ENCODE data around the gene GMCL2. TPM values are rescaled to one million over a fixed set of nuclear protein-coding genes. Genes with fewer than 3 reads are reported as not detected.
A peak's percentile ranks its signal among the peaks of the same experiment; 100 is the strongest.

GMCL2 gene
- total RNA-seq, 2 experiments from 2014 or later, result not detected

DNA sequence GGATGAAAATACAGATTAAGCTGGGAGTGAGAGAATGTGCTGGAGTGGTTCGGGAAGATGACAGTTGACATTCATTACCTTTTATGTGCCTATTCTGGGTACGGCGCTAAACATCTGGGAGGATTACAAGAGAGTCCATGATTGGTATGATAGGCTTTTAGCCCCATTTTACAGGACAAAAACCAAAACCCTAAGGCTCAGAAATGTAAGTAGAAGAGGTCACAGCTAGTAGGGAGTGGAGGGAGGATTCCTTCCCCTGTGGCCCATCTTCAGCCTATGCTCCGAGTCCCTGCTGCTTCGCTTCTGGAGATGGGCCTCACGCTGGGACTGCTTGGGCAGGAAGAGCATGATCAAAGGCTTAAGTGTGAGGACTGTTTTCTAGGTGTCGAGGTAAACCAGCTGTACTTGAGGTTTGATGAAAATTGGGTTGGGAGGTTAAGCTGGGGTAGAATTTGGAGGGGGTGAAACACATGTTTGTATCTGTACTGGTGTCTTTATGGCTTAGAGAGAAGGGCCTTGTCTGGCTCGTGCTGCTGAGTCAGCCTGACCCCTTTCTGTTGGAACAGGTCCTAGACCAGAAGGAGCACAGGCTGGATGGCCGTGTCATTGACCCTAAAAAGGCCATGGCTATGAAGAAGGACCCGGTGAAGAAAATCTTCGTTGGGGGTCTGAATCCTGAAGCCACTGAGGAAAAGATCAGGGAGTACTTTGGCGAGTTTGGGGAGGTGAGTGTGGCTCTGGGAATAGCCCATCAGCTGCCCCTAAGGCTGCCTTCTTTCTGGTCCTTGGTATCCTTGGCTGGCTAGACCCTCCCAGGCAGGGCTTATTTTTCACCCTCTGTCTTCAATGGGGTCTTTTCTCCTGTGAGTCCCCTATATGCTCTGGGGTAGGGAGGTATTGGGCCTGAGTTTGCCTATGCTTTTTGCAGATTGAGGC, 19.3 kb upstream of the GMCL2 start:
- no peak overlapping the region for H2AFZ ChIP-seq (ENCODE audit: low read length)
- POLR2A ChIA-PET, result interaction anchor here (0.9 to 1.7 kb wide), 5 partner anchors 9 to 26 kb away, joined by 3 to 5 read pairs (median 4); no protein-coding TSS in a partner anchor
- intact Hi-C loops (cut with micrococcal nuclease; ENCODE audit: unreplicated experiment), result no loop called here
- TSS peak; percentile 49 for BruUV-seq (replicated peaks)
- H3K79me2 ChIP-seq (ENCODE audit: insufficient read depth, low read depth, low read length), result peaks cover 62% of the 10 kb centered on the region
- H3K4me3 ChIP-seq (ENCODE audit: low read depth, low read length, poor library complexity, severe bottlenecking), result peak overlapping the region; percentile 99
- no peaks in the 10 kb centered on the region for H3K9me3 ChIP-seq (ENCODE audit: low read length)
- peaks cover 70% of the 10 kb centered on the region for H3K36me3 ChIP-seq (ENCODE audit: insufficient read depth, low read length)
- H4K20me1 ChIP-seq (ENCODE audit: insufficient read depth, low read length), result peaks cover 55% of the 10 kb centered on the region
- peaks cover 20% of the 10 kb centered on the region for H3K4me1 ChIP-seq (ENCODE audit: insufficient read depth, low read length, poor library complexity, severe bottlenecking)
- H3K27ac ChIP-seq (ENCODE audit: low read depth, low read length, poor library complexity, severe bottlenecking), result peak overlapping the region; percentile 82
- CTCF ChIA-PET (ENCODE audit: unreplicated experiment), result no interaction called here
- DNase-seq (ENCODE audit: low spot score), result no peak
- peak overlapping the region; percentile 99 for H3K4me2 ChIP-seq (ENCODE audit: low read length)
- TF ChIP-seq, protein P1, sequence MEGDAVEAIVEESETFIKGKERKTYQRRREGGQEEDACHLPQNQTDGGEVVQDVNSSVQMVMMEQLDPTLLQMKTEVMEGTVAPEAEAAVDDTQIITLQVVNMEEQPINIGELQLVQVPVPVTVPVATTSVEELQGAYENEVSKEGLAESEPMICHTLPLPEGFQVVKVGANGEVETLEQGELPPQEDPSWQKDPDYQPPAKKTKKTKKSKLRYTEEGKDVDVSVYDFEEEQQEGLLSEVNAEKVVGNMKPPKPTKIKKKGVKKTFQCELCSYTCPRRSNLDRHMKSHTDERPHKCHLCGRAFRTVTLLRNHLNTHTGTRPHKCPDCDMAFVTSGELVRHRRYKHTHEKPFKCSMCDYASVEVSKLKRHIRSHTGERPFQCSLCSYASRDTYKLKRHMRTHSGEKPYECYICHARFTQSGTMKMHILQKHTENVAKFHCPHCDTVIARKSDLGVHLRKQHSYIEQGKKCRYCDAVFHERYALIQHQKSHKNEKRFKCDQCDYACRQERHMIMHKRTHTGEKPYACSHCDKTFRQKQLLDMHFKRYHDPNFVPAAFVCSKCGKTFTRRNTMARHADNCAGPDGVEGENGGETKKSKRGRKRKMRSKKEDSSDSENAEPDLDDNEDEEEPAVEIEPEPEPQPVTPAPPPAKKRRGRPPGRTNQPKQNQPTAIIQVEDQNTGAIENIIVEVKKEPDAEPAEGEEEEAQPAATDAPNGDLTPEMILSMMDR (conservative IDR thresholded peaks at IDR 0.05; ENCODE audit: low read length), result no peak
- TF ChIP-seq EZH2phosphoT487 (IDR thresholded peaks at IDR 0.05; ENCODE audit: borderline replicate concordance, low read depth, low read length), result no peak
- H3K9me2 ChIP-seq (ENCODE audit: insufficient read depth, low read length), result no peaks in the 10 kb centered on the region

DNA sequence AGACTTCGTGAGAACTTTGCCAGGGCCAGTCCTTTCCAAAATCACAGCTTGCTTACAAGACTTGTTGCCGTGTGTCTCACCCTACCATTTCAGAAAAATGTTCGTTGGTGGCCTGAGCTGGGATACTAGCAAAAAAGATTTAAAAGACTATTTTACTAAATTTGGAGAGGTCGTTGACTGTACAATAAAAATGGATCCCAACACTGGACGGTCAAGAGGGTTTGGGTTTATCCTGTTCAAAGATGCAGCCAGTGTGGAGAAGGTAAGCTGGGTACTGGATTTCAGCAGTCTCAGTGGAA, 18.5 kb upstream of the GMCL2 start:
- no peak for DNase-seq (ENCODE audit: low spot score)
- Histone ChIP-seq H3K79me2 (ENCODE audit: insufficient read depth, low read depth, low read length) (peaks cover 62% of the 10 kb centered on the region), H2AFZ (ENCODE audit: low read length) (no peak overlapping the region), H3K4me2 (ENCODE audit: low read length) (peak overlapping the region; percentile 99), H3K36me3 (ENCODE audit: insufficient read depth, low read length) (peaks cover 63% of the 10 kb centered on the region), H3K9me2 (ENCODE audit: insufficient read depth, low read length) (no peaks in the 10 kb centered on the region), H3K9me3 (ENCODE audit: low read length) (no peaks in the 10 kb centered on the region), H3K4me1 (ENCODE audit: insufficient read depth, low read length, poor library complexity, severe bottlenecking) (peaks cover 20% of the 10 kb centered on the region), H4K20me1 (ENCODE audit: insufficient read depth, low read length) (peaks cover 54% of the 10 kb centered on the region), H3K4me3 (ENCODE audit: low read depth, low read length, poor library complexity, severe bottlenecking) (peak overlapping the region; percentile 99), H3K27ac (ENCODE audit: low read depth, low read length, poor library complexity, severe bottlenecking) (peak overlapping the region; percentile 82)
- BruUV-seq (replicated peaks), result no TSS peak
- ChIA-PET POLR2A (interaction anchor here (0.9 to 1.7 kb wide), 2 partner anchors 11 to 25 kb away, joined by 4 to 5 read pairs; no protein-coding TSS in a partner anchor), CTCF (ENCODE audit: unreplicated experiment) (no interaction called here)
- intact Hi-C loops (cut with micrococcal nuclease; ENCODE audit: unreplicated experiment), result loop anchor here (2.0 kb wide), 1 partner anchor 27 kb away; the partner anchor contains the start of gene PHYKPL
- no peak for TF ChIP-seq EZH2phosphoT487 (IDR thresholded peaks at IDR 0.05; ENCODE audit: borderline replicate concordance, low read depth, low read length)
- TF ChIP-seq, protein P1 (conservative IDR thresholded peaks at IDR 0.05; ENCODE audit: low read length), result no peak

Data from OCI-LY7 (cell line).